K562 (cell line): ENCODE measurements around the gene STMN3. TPM values are rescaled to one million over a fixed set of nuclear protein-coding genes. Genes with fewer than 3 reads are reported as not detected.
A peak's percentile ranks its signal among the peaks of the same experiment; 100 is the strongest.

Source experiments
- KDM2B ChIP-seq: fragments of 250-450 bp; sonication (Bioruptor Pico); IDR thresholded peaks from 2 replicates; pipeline ENCODE4 v1.8.0; 2021; ENCODE audit warnings: mild to moderate bottlenecking, moderate library complexity
- KLF1 ChIP-seq: fragments of 450-650 bp; IDR thresholded peaks from 2 replicates; pipeline ENCODE4 v1.6.1; 2016; ENCODE audit warnings: missing genetic modification characterization, missing compliant biosample characterization
- L3MBTL2 ChIP-seq: fragments of 450-650 bp; IDR thresholded peaks from 2 replicates; pipeline ENCODE4 v1.6.1; 2016; ENCODE audit warnings: mild to moderate bottlenecking, moderate library complexity
- LCOR ChIP-seq: sonication (generic); formaldehyde crosslinking; IDR thresholded peaks from 2 replicates; pipeline ENCODE4 v1.8.0; 2022; ENCODE audit warnings: mild to moderate bottlenecking, missing genetic modification reagents
- MBD1 ChIP-seq: fragments of 250-450 bp; sonication (Bioruptor Pico); IDR thresholded peaks from 2 replicates; pipeline ENCODE4 v1.8.0; 2022; ENCODE audit warnings: inconsistent platforms
- MTA3 ChIP-seq: fragments of 450-650 bp; formaldehyde crosslinking; IDR thresholded peaks from 2 replicates; pipeline ENCODE4 v1.6.1; 2017; ENCODE audit warnings: mild to moderate bottlenecking, borderline replicate concordance
- NFYB ChIP-seq: IDR thresholded peaks from 2 replicates; pipeline ENCODE4 v1.6.1; 2011; ENCODE audit warnings: mild to moderate bottlenecking, moderate library complexity; ENCODE audit not compliant: insufficient read length; ENCODE audit errors: extremely low read depth
- PHF8 ChIP-seq: fragments of 200-600 bp; sonication (generic); IDR thresholded peaks from 2 replicates; pipeline ENCODE4 v1.6.1; 2012; ENCODE audit warnings: mixed run types, mild to moderate bottlenecking, inconsistent platforms, low read length, moderate library complexity, borderline replicate concordance
- SIN3B ChIP-seq: fragments of 450-650 bp; IDR thresholded peaks from 2 replicates; pipeline ENCODE4 v1.6.1; 2017; ENCODE audit warnings: low read depth, mild to moderate bottlenecking, moderate library complexity
- SNRNP70 ChIP-seq: fragments of 200-400 bp; formaldehyde crosslinking; optimal IDR thresholded peaks from 2 replicates; pipeline ENCODE3; 2017; ENCODE audit warnings: low read depth, low read length
- TAF9B ChIP-seq: fragments of 450-650 bp; IDR thresholded peaks from 2 replicates; pipeline ENCODE4 v1.6.1; 2018; ENCODE audit warnings: mild to moderate bottlenecking; ENCODE audit not compliant: partially characterized antibody
- U2AF1 ChIP-seq: fragments of 200-400 bp; formaldehyde crosslinking; optimal IDR thresholded peaks from 2 replicates; pipeline ENCODE3; 2017; ENCODE audit warnings: mild to moderate bottlenecking, low read depth, low read length, moderate library complexity
- USF2 ChIP-seq: sonication (generic); formaldehyde crosslinking; IDR thresholded peaks from 2 replicates; pipeline ENCODE4 v1.5.0; 2020; ENCODE audit warnings: missing genetic modification reagents
- ZFP36 ChIP-seq: fragments of 150-350 bp; IDR thresholded peaks from 2 replicates; pipeline ENCODE4 v1.6.1; 2018; ENCODE audit warnings: low read length, low read depth; ENCODE audit not compliant: partially characterized antibody
- ZMIZ1 ChIP-seq, 2 experiments: fragments of 150-350 bp in 1 of 2; IDR thresholded peaks; 2 replicates each; pipeline ENCODE4 v1.6.1; 2012 to 2016; ENCODE audit warnings: low read depth in 2 of 2, low read length in 2 of 2, mild to moderate bottlenecking in 1 of 2, moderate library complexity in 1 of 2
- ZNF124 ChIP-seq: sonication (generic); formaldehyde crosslinking; IDR thresholded peaks from 2 replicates; pipeline ENCODE4 v1.8.1; 2022; ENCODE audit warnings: missing genetic modification reagents
- ZNF175 ChIP-seq: fragments of 200-800 bp; sonication (Bioruptor generic); IDR thresholded peaks from 2 replicates; pipeline ENCODE4 v1.6.1; 2016; ENCODE audit warnings: low read depth, mild to moderate bottlenecking, missing genetic modification characterization, missing compliant biosample characterization
- ZNF644 ChIP-seq: fragments of 200-800 bp; sonication (Bioruptor generic); IDR thresholded peaks from 2 replicates; pipeline ENCODE4 v1.6.1; 2016; ENCODE audit warnings: low read depth, missing genetic modification characterization, missing compliant biosample characterization
- polyA plus RNA-seq, 8 experiments: library from polyadenylated mRNA; depleted of rRNA in 4 of 8; stranded (reverse) in 5 of 8; unstranded in 3 of 8; fragments of >200 nt; fragmentation: Nextera tagmentation in 2 of 8; fragmentation: Illumina TruSeq in 1 of 8; extraction: Ambion mirVana in 2 of 8; extraction: Trizol in 1 of 8; gene quantifications; 2 replicates each; pipeline versions ENCODE4 v1.2.1 to v1.2.3, GENCODE V29; 2011 to 2014; ENCODE audit warnings: inconsistent platforms in 1 of 8, missing spikeins in 1 of 8
- total RNA-seq, 7 experiments: library from RNA; depleted of rRNA in 6 of 7; stranded (reverse); fragments of >200 nt in 6 of 7; fragmentation: Illumina TruSeq in 2 of 7; extraction: Trizol in 2 of 7; gene quantifications; 2 replicates each; pipeline versions ENCODE4 v1.2.1 to v1.2.3, GENCODE V29; 2011 to 2021; ENCODE audit warnings: low replicate concordance in 1 of 7
- TF ChIP-seq, protein P1 (sequence below): IDR thresholded peaks from 2 replicates; pipeline ENCODE4 v1.6.1; 2012; ENCODE audit warnings: low read depth, low read length, improper control_type of control experiment, borderline replicate concordance

STMN3 gene
- total and polyA plus RNA-seq, 9 of the 15 experiments (the other 6 are each of a cell fraction or from before 2014, with no cell fraction given): 0.70 to 65.6 (median 29.4) TPM

DNA sequence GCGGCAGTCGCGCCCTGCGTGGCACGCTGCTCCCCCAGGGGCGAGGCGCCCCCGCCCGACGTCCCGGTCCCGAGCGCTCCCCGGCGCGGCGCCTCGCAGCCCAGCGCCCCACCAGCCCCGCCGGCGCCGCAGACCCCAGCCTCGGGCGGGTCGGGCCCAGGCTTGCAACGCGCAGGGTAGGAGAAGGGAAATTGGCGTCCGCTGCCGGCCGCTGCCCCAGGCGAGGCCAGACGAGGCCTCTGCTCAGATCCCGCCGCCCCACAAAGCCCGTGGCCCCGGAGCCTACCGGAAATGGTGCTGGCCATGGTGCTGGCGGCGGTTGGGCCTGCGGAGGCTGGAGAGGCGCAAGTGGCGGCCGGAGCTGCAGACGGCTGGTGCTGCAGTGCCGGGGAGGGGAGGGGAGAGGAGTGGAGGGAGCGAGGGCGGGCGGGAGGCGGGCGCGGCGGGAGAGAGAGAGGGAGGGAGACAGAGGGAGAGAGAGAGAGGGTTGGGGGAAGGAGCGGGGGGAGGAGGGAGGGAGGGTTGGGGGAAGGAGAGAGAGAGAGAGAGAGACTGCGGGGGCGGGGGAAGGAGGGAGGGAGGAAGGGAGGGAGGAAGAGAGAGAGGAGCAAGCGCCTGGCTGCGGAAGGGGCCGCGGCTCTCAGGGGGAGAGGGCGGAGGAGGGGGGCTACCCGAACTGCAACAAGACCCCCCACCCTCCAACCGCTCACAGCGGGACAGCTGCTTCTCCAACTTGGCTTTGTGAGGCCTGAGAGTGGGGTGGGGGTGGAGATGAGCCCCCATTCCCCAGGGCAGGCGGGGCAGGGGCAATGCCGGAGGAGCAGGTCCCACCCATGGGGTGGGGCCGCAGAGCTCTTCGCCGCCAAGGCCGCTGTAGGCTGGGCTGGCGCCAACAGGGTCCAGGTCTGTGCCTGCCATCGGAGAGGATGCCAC is at the start of gene STMN3 (continued):
- TF ChIP-seq SIN3B: peak; percentile 52; the same call in 1 of the 2 replicates
- TF ChIP-seq, protein P1, sequence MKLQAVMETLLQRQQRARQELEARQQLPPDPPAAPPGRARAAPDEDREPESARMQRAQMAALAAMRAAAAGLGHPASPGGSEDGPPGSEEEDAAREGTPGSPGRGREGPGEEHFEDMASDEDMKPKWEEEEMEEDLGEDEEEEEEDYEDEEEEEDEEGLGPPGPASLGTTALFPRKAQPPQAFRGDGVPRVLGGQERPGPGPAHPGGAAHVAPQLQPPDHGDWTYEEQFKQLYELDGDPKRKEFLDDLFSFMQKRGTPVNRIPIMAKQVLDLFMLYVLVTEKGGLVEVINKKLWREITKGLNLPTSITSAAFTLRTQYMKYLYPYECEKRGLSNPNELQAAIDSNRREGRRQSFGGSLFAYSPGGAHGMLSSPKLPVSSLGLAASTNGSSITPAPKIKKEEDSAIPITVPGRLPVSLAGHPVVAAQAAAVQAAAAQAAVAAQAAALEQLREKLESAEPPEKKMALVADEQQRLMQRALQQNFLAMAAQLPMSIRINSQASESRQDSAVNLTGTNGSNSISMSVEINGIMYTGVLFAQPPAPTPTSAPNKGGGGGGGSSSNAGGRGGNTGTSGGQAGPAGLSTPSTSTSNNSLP: no peak
- peak; percentile 37; the same call in 1 of the 2 replicates for TF ChIP-seq USF2 (CRISPR knock-in tag)
- TF ChIP-seq SNRNP70: no peak
- TF ChIP-seq KLF1 (tag): peak; percentile 85
- TF ChIP-seq ZNF644 (tag): 0 out of 2 replicates have a peak, but pooled peaks have one; percentile 22
- no peak for TF ChIP-seq NFYB
- TF ChIP-seq U2AF1: peak; percentile 38
- no peak for TF ChIP-seq ZMIZ1 (IDR thresholded peaks at IDR 0.05; ENCODE audit: low read depth in 2 of 2, low read length in 2 of 2)
- no peak for TF ChIP-seq KDM2B (CRISPR knock-in tag)
- TF ChIP-seq MBD1 (CRISPR knock-in tag): no peak
- peak; percentile 55 for TF ChIP-seq L3MBTL2
- peak; percentile 93 for TF ChIP-seq LCOR (CRISPR knock-in tag)
- TF ChIP-seq ZNF175 (CRISPR knock-in tag): peak; percentile 40; the same call in 1 of the 2 replicates
- no peak for TF ChIP-seq ZNF124 (CRISPR knock-in tag)
- no peak for TF ChIP-seq TAF9B
- TF ChIP-seq ZFP36: no peak
- peak; percentile 55; the same call in 1 of the 2 replicates for TF ChIP-seq PHF8
- no peak for TF ChIP-seq MTA3
